Activated CD8-positive, alpha-beta T cell treated with anti-CD3 and anti-CD28 coated beads for 36 hours (primary cell): ENCODE measurements around the gene FAM174B. TPM values are rescaled to one million over a fixed set of nuclear protein-coding genes. Genes with fewer than 3 reads are reported as not detected.

Experiments
- ATAC-seq: fragments of 200-7000 bp; cut with Tn5 transposase; one replicate; pipeline ENCODE4 v1.10.0; 2021; ENCODE audit warnings: mild to moderate bottlenecking, moderate library complexity
- CTCF ChIA-PET: fragments of 350-600 bp; sonication (Branson Sonifier 250); formaldehyde crosslinking; loops from one replicate; lab custom pipeline; 2021; ENCODE audit warnings: antibody characterized with exemption; lab: Charles Lee
- POLR2A ChIA-PET: fragments of 350-600 bp; sonication (Branson Sonifier 250); formaldehyde crosslinking; loops from one replicate; lab custom pipeline; 2021; ENCODE audit warnings: antibody characterized with exemption; lab: Charles Lee
- DNase-seq: peaks from one replicate; pipeline ENCODE4 v3.0.0-alpha.2; 2020
- H3K27ac Mint-ChIP-seq: one replicate; pipeline ENCODE4 v1.8.0; 2021; ENCODE audit warnings: mild to moderate bottlenecking, mixed read lengths
- H3K27me3 Mint-ChIP-seq: one replicate; pipeline ENCODE4 v1.8.0; 2021; ENCODE audit warnings: mixed read lengths
- H3K36me3 Mint-ChIP-seq: one replicate; pipeline ENCODE4 v1.8.0; 2021; ENCODE audit warnings: low read depth, mixed read lengths
- H3K4me1 Mint-ChIP-seq: one replicate; pipeline ENCODE4 v1.8.0; 2021; ENCODE audit warnings: low read depth, mixed read lengths
- H3K4me3 Mint-ChIP-seq: one replicate; pipeline ENCODE4 v1.8.0; 2021; ENCODE audit warnings: mild to moderate bottlenecking, moderate library complexity, mixed read lengths
- H3K9me3 Mint-ChIP-seq: one replicate; pipeline ENCODE4 v1.8.0; 2021; ENCODE audit warnings: mixed read lengths
- intact Hi-C: fragments of 100-400 bp; cut with micrococcal nuclease; formaldehyde crosslinking; loops from one replicate; pipeline ENCODE4 v1.10.0; 2022
- total RNA-seq, 2 experiments: library from RNA; stranded (reverse); gene quantifications; one replicate each; pipeline ENCODE4 v1.2.3, GENCODE V29; 2021
- TF ChIP-seq, protein P1 (sequence below): fragments of 200-600 bp; IDR thresholded peaks from one replicate; pipeline ENCODE4 v1.8.0; 2022; ENCODE audit warnings: antibody characterized with exemption, mild to moderate bottlenecking

Gene FAM174B
- total RNA-seq, result 1 to 10 TPM; 2.6 to 3.0 TPM

GRCh38 chr15:92655178-92655995 lies at the start of gene FAM174B:
TSS of gene FAM174B (minus strand) at chr15:92655775.
- ATAC-seq, result peak; percentile 78
- TF ChIP-seq, protein P1, sequence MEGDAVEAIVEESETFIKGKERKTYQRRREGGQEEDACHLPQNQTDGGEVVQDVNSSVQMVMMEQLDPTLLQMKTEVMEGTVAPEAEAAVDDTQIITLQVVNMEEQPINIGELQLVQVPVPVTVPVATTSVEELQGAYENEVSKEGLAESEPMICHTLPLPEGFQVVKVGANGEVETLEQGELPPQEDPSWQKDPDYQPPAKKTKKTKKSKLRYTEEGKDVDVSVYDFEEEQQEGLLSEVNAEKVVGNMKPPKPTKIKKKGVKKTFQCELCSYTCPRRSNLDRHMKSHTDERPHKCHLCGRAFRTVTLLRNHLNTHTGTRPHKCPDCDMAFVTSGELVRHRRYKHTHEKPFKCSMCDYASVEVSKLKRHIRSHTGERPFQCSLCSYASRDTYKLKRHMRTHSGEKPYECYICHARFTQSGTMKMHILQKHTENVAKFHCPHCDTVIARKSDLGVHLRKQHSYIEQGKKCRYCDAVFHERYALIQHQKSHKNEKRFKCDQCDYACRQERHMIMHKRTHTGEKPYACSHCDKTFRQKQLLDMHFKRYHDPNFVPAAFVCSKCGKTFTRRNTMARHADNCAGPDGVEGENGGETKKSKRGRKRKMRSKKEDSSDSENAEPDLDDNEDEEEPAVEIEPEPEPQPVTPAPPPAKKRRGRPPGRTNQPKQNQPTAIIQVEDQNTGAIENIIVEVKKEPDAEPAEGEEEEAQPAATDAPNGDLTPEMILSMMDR, result no peak
- H3K36me3 Mint-ChIP-seq, result no peaks in the 10 kb centered on the region
- intact Hi-C loops, result no loop called here
- peaks cover 9% of the 10 kb centered on the region for H3K4me1 Mint-ChIP-seq
- H3K27me3 Mint-ChIP-seq, result peaks cover 32% of the 10 kb centered on the region
- no peak within 1 kb of the TSS for H3K27ac Mint-ChIP-seq
- DNase-seq, result peak; percentile 44
- no peaks in the 10 kb centered on the region for H3K9me3 Mint-ChIP-seq
- POLR2A ChIA-PET, result interaction anchor here (1.8 kb wide), 1 partner anchor 8 kb away, joined by 6 read pairs; no protein-coding TSS in a partner anchor
- CTCF ChIA-PET, result interaction anchor here (0.9 kb wide), 1 partner anchor 59 kb away, joined by 3 read pairs; no protein-coding TSS in a partner anchor
- H3K4me3 Mint-ChIP-seq, result peak within 1 kb of the TSS; percentile 66

DNA sequence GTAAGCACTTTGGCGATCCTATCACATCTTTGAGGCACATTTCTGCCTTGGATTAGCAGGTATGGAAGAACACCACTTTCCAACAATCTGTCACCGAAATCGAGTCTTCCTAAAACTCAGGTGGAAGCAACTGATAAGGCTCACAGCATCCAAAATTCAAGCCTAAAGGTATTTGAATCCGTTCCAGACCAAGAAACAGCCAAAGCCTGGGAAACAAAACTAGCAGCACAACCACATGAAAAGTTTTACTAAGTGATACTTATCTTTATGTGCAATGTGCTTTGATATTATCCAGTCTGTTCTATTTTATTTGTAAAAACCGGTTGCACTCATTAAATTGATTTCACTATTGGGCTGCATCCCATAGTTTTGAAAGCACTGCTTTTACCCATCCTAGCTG lies 40.5 kb upstream of the FAM174B start:
- H3K9me3 Mint-ChIP-seq, result peaks cover 6% of the 10 kb centered on the region

DNA sequence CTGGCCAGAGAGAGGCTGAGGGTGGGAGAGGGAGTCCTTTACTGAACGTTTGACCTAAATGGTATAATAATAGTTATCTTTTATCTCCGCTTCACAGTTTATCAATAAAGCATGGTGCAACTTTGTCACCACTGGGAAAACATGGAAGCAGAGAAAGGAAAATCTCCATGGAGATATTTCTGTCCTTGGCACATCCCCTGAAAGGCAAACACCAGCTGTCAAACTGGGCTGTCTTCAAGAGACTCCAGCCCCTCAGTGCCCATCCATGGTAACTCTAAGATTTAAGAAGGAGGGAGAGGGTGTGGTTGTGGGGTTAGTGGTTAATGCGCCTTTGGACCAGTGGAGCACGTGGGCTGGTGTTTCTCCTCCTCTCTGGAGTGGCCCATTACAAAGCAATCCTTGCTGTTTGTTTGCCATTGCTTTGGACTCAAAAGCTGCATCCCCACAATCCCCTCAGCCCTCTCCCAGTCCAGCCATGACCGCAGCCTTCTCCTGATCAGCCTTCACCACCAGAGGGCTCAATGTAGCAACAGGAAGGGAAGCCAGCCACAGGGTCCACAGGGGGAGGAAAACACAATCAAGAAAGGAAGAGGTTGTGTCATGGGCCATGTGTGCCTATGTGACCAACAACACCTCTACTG lies 38.2 kb upstream of the FAM174B start:
- H3K27me3 Mint-ChIP-seq, result no peaks in the 10 kb centered on the region
- TF ChIP-seq, protein P1, result no peak
- ATAC-seq, result no peak
- intact Hi-C loops, result no loop called here
- no peak overlapping the region for H3K4me3 Mint-ChIP-seq
- CTCF ChIA-PET, result interaction anchor here (1.0 kb wide), 1 partner anchor 21 kb away, joined by 4 read pairs; no protein-coding TSS in a partner anchor
- no peaks in the 10 kb centered on the region for H3K4me1 Mint-ChIP-seq
- POLR2A ChIA-PET, result no interaction called here
- H3K9me3 Mint-ChIP-seq, result peaks cover 6% of the 10 kb centered on the region
- no peak overlapping the region for H3K27ac Mint-ChIP-seq
- no peaks in the 10 kb centered on the region for H3K36me3 Mint-ChIP-seq
- DNase-seq, result peak; percentile 10

More for the DNA sequence above, 40.5 kb upstream of the FAM174B start:
- Mint-ChIP-seq H3K4me1 (no peaks in the 10 kb centered on the region), H3K27ac (no peak overlapping the region), H3K4me3 (no peak overlapping the region), H3K27me3 (peaks cover 3% of the 10 kb centered on the region), H3K36me3 (no peaks in the 10 kb centered on the region)
- TF ChIP-seq, protein P1, result no peak
- intact Hi-C loops, result no loop called here
- ChIA-PET POLR2A (no interaction called here), CTCF (interaction anchor here (0.8 kb wide), 1 partner anchor 18 kb away, joined by 3 read pairs; no protein-coding TSS in a partner anchor)
- ATAC-seq, result no peak
- no peak for DNase-seq

- no peak overlapping the region for H3K4me3 Mint-ChIP-seq
- H3K27me3 Mint-ChIP-seq, result peaks cover 1% of the 10 kb centered on the region
- ATAC-seq, result no peak
- CTCF ChIA-PET, result no interaction called here
- no peak for DNase-seq
- POLR2A ChIA-PET, result no interaction called here
- intact Hi-C loops, result no loop called here
- TF ChIP-seq, protein P1, result no peak
- H3K27ac Mint-ChIP-seq, result no peak overlapping the region
- H3K9me3 Mint-ChIP-seq, result peaks cover 6% of the 10 kb centered on the region
- no peaks in the 10 kb centered on the region for H3K36me3 Mint-ChIP-seq
- no peaks in the 10 kb centered on the region for H3K4me1 Mint-ChIP-seq
These were observed 34.8 kb upstream of the FAM174B start for GRCh38 chr15:92690395-92690794.
